ENCODE measurements around the gene CHST3. TPM values are rescaled to one million over a fixed set of nuclear protein-coding genes. Genes with fewer than 3 reads are reported as not detected.
A peak's percentile ranks its signal among the peaks of the same experiment; 100 is the strongest.

CHST3 gene
- total and polyA plus RNA-seq, 4 donors, result 2.2 to 13.7 (median 8.0) TPM

GRCh38 chr10:72027498-72027897 is 63.3 kb downstream of the CHST3 start:
- Histone ChIP-seq H3K36me3 (ENCODE audit: control insufficient read depth in 4 of 4, insufficient read depth in 4 of 4, low read length in 4 of 4) (no peaks in the 10 kb centered on the region), H3K9me3 (ENCODE audit: control insufficient read depth in 4 of 4, insufficient read depth in 3 of 4, low read length in 3 of 4) (no peaks in the 10 kb centered on the region), H3K27ac (ENCODE audit: low read depth in 1 of 2, low read length in 1 of 2) (peak overlapping the region in 1 of 2 donors; percentile 2), H3K4me3 (no peak overlapping the region), H3K4me1 (ENCODE audit: control insufficient read depth in 5 of 5, insufficient read depth in 5 of 5, low read length in 5 of 5) (peaks cover 0 to 26% (median 10%) of the 10 kb centered on the region in 5 donors), H3K9ac (ENCODE audit: insufficient read depth in 1 of 2, low read length in 2 of 2) (no peak overlapping the region), H3K27me3 (ENCODE audit: control insufficient read depth in 3 of 3, insufficient read depth in 3 of 3, low read length in 2 of 3) (no peaks in the 10 kb centered on the region)
- DNase-seq, result no peak
- WGBS, 2 donors, result 76 to 81% methylated on average over 6 of the region's 6 CpGs
- no peak for TF ChIP-seq CTCF (IDR thresholded peaks at IDR 0.05; ENCODE audit: control extremely low read depth, extremely low read depth)
- no peak for ATAC-seq (ENCODE audit: insufficient read depth, low FRiP score)

- no peak overlapping the region for H3K9ac ChIP-seq (ENCODE audit: insufficient read depth in 1 of 2, low read length in 2 of 2)
- no peak for ATAC-seq (ENCODE audit: insufficient read depth, low FRiP score)
- WGBS, 2 donors, result 91 to 95% methylated on average over 1 of the region's 1 CpG
- peaks cover 0 to 28% (median 10%) of the 10 kb centered on the region in 5 donors for H3K4me1 ChIP-seq (ENCODE audit: control insufficient read depth in 5 of 5, insufficient read depth in 5 of 5, low read length in 5 of 5)
- H3K27ac ChIP-seq (ENCODE audit: low read depth in 1 of 2, low read length in 1 of 2), result no peak overlapping the region
- H3K36me3 ChIP-seq (ENCODE audit: control insufficient read depth in 4 of 4, insufficient read depth in 4 of 4, low read length in 4 of 4), result no peaks in the 10 kb centered on the region
- DNase-seq, result no peak
- no peaks in the 10 kb centered on the region for H3K27me3 ChIP-seq (ENCODE audit: control insufficient read depth in 3 of 3, insufficient read depth in 3 of 3, low read length in 2 of 3)
- TF ChIP-seq CTCF (IDR thresholded peaks at IDR 0.05; ENCODE audit: control extremely low read depth, extremely low read depth), result no peak
- H3K4me3 ChIP-seq, result no peak overlapping the region
- H3K9me3 ChIP-seq (ENCODE audit: control insufficient read depth in 4 of 4, insufficient read depth in 3 of 4, low read length in 3 of 4), result no peaks in the 10 kb centered on the region
Observed at GRCh38 chr10:72029414-72029813, 65.2 kb downstream of the CHST3 start.

- Histone ChIP-seq H3K9ac (ENCODE audit: insufficient read depth in 1 of 2, low read length in 2 of 2) (no peak overlapping the region), H3K36me3 (ENCODE audit: control insufficient read depth in 4 of 4, insufficient read depth in 4 of 4, low read length in 4 of 4) (no peaks in the 10 kb centered on the region), H3K4me1 (ENCODE audit: control insufficient read depth in 5 of 5, insufficient read depth in 5 of 5, low read length in 5 of 5) (peaks cover 0 to 19% (median 7%) of the 10 kb centered on the region in 5 donors), H3K27me3 (ENCODE audit: control insufficient read depth in 3 of 3, insufficient read depth in 3 of 3, low read length in 2 of 3) (no peaks in the 10 kb centered on the region), H3K4me3 (no peak overlapping the region), H3K9me3 (ENCODE audit: control insufficient read depth in 4 of 4, insufficient read depth in 3 of 4, low read length in 3 of 4) (no peaks in the 10 kb centered on the region), H3K27ac (ENCODE audit: low read depth in 1 of 2, low read length in 1 of 2) (peak overlapping the region; percentile 37 to 63)
- DNase-seq (peak; percentile 60 to 82 (median 74)), ATAC-seq (ENCODE audit: insufficient read depth, low FRiP score) (no peak)
- WGBS, 2 donors, result 70 to 77% methylated on average over 19 of the region's 19 CpGs
- TF ChIP-seq CTCF (IDR thresholded peaks at IDR 0.05; ENCODE audit: control extremely low read depth, extremely low read depth), result no peak
Observed at GRCh38 chr10:72030762-72031543, 66.8 kb downstream of the CHST3 start.

Measured in lung (tissue), 12 donors.